GM12878 (cell line): Measurements from ENCODE around the gene DPH7. TPM values are rescaled to one million over a fixed set of nuclear protein-coding genes. Genes with fewer than 3 reads are reported as not detected.

ENCODE experiments used
- ATAC-seq: fragments of 200-7000 bp; cut with Tn5 transposase; 3 replicates; pipeline ENCODE4 v1.9.1; 2020; ENCODE audit warnings: mild to moderate bottlenecking, moderate library complexity
- BruUV-seq: library from RNA; stranded (reverse); fragments of 400-500 nt; replicated peaks from 2 replicates; lab custom pipeline; 2021; lab: Mats Ljungman, UMichigan
- CTCF ChIA-PET: fragments of 300-600 bp; sonication (Branson Sonifier 250); formaldehyde crosslinking; extraction: SDS; loops from one replicate; lab custom pipeline; 2021; ENCODE audit warnings: inconsistent platforms; lab: Yijun Ruan, JAX
- POLR2A ChIA-PET: fragments of 350-600 bp; formaldehyde crosslinking; extraction: SDS; loops from one replicate; lab custom pipeline; 2021; ENCODE audit warnings: inconsistent platforms; lab: Charles Lee
- RAD21 ChIA-PET: fragments of 300-600 bp; sonication (Branson Sonifier 250); formaldehyde crosslinking; loops from one replicate; lab custom pipeline; 2023; ENCODE audit warnings: antibody characterized with exemption; ENCODE audit not compliant: unreplicated experiment; lab: Charles Lee
- SMC1A ChIA-PET: fragments of 300-600 bp; sonication (Branson Sonifier 250); formaldehyde crosslinking; loops from one replicate; lab custom pipeline; 2023; ENCODE audit not compliant: unreplicated experiment, uncharacterized antibody; lab: Charles Lee
- DNase-seq: peaks from one replicate; pipeline ENCODE4 v3.0.0-alpha.2; 2011; ENCODE audit warnings: low read depth, low spot score
- FAIRE-seq: peaks from 3 replicates; lab custom pipeline; 2011; peaks lifted over from hg19 to GRCh38; lab: Jason Lieb, UNC
- H2AFZ ChIP-seq: 2 replicates; pipeline ENCODE4 v1.6.0; 2011; ENCODE audit warnings: low read depth, low read length, control low read depth; ENCODE audit not compliant: control insufficient read depth
- H3K27ac ChIP-seq: 2 replicates; pipeline ENCODE4 v1.5.1; 2011; ENCODE audit warnings: control low read depth; ENCODE audit not compliant: control insufficient read depth, insufficient read depth
- H3K27me3 ChIP-seq, 2 experiments: replicated peaks in 1 of 2; 2 replicates each; pipeline versions ENCODE4 v1.6.0 to v1.6.1; 2011; ENCODE audit warnings: low read length in 1 of 2; ENCODE audit not compliant: control insufficient read depth in 2 of 2, insufficient read depth in 2 of 2
- H3K36me3 ChIP-seq, 2 experiments: 2 replicates each; pipeline ENCODE4 v1.5.1; 2011; ENCODE audit warnings: low read length in 1 of 2; ENCODE audit not compliant: control insufficient read depth in 2 of 2, insufficient read depth in 2 of 2
- H3K4me1 ChIP-seq: 2 replicates; pipeline ENCODE4 v1.6.1; 2011; ENCODE audit warnings: mild to moderate bottlenecking, low read length, moderate library complexity, mixed read lengths; ENCODE audit not compliant: control insufficient read depth, insufficient read depth
- H3K4me2 ChIP-seq: 2 replicates; pipeline ENCODE4 v1.6.0; 2011; ENCODE audit warnings: control low read depth; ENCODE audit not compliant: control insufficient read depth, insufficient read depth
- H3K4me3 ChIP-seq: fragments of 200-600 bp; sonication (generic); 2 replicates; pipeline ENCODE4 v1.5.1; 2016
- H3K79me2 ChIP-seq: 2 replicates; pipeline ENCODE4 v1.6.0; 2011; ENCODE audit warnings: low read length; ENCODE audit not compliant: control insufficient read depth, insufficient read depth
- H3K9ac ChIP-seq: 2 replicates; pipeline ENCODE4 v1.8.0; 2011; ENCODE audit warnings: low read length, control low read depth, mixed read lengths; ENCODE audit not compliant: control insufficient read depth, insufficient read depth
- H3K9me3 ChIP-seq: replicated peaks from 3 replicates; pipeline ENCODE4 v1.5.1; 2011; ENCODE audit warnings: mild to moderate bottlenecking, low read length; ENCODE audit not compliant: control insufficient read depth, insufficient read depth
- H4K20me1 ChIP-seq: 2 replicates; pipeline ENCODE4 v1.6.0; 2011; ENCODE audit not compliant: control insufficient read depth, insufficient read depth
- ATF3 ChIP-seq: IDR thresholded peaks from 2 replicates; pipeline ENCODE4 v1.6.1; 2011; ENCODE audit warnings: low read depth, mild to moderate bottlenecking, low read length, moderate library complexity, borderline replicate concordance; ENCODE audit errors: extremely low read depth
- BCL11A ChIP-seq: IDR thresholded peaks from 2 replicates; pipeline ENCODE4 v1.6.1; 2011; ENCODE audit warnings: low read depth, low read length
- CBX3 ChIP-seq: fragments of 200-600 bp; sonication (generic); IDR thresholded peaks from 2 replicates; pipeline ENCODE4 v1.6.1; 2016; ENCODE audit warnings: low read depth, borderline replicate concordance
- CBX5 ChIP-seq: sonication (generic); IDR thresholded peaks from 2 replicates; pipeline ENCODE4 v1.6.1; 2016; ENCODE audit warnings: low read depth, moderate library complexity, mild to moderate bottlenecking, inconsistent platforms
- HDGF ChIP-seq: fragments of 450-650 bp; IDR thresholded peaks from 2 replicates; pipeline ENCODE4 v1.6.1; 2016; ENCODE audit warnings: antibody characterized with exemption
- MEF2B ChIP-seq: fragments of 450-650 bp; IDR thresholded peaks from 2 replicates; pipeline ENCODE4 v1.6.1; 2018; ENCODE audit warnings: mild to moderate bottlenecking, moderate library complexity; ENCODE audit not compliant: partially characterized antibody, poor library complexity, severe bottlenecking
- MLLT1 ChIP-seq: fragments of 450-650 bp; IDR thresholded peaks from 2 replicates; pipeline ENCODE4 v1.6.1; 2016; ENCODE audit warnings: mild to moderate bottlenecking
- NFIC ChIP-seq: IDR thresholded peaks from 2 replicates; pipeline ENCODE4 v1.6.1; 2012; ENCODE audit warnings: low read depth, mild to moderate bottlenecking, inconsistent platforms, low read length, moderate library complexity
- NFXL1 ChIP-seq: fragments of 450-650 bp; IDR thresholded peaks from 2 replicates; pipeline ENCODE4 v1.6.1; 2017; ENCODE audit warnings: antibody characterized with exemption, mild to moderate bottlenecking, borderline replicate concordance
- NFYA ChIP-seq: IDR thresholded peaks from 2 replicates; pipeline ENCODE4 v1.6.1; 2011; ENCODE audit warnings: low read depth, mild to moderate bottlenecking, low read length, improper control_type of control experiment, borderline replicate concordance
- PML ChIP-seq: IDR thresholded peaks from 2 replicates; pipeline ENCODE4 v1.6.1; 2012; ENCODE audit warnings: low read length, inconsistent platforms
- SIN3A ChIP-seq: IDR thresholded peaks from 2 replicates; pipeline ENCODE4 v1.6.1; 2012; ENCODE audit warnings: low read depth, low read length, improper control_type of control experiment
- ZBTB11 ChIP-seq: fragments of 450-650 bp; formaldehyde crosslinking; IDR thresholded peaks from 2 replicates; pipeline ENCODE4 v1.5.0; 2022; ENCODE audit warnings: mild to moderate bottlenecking, missing genetic modification characterization
- ZNF622 ChIP-seq: fragments of 450-650 bp; IDR thresholded peaks from 2 replicates; pipeline ENCODE4 v1.6.1; 2017; ENCODE audit warnings: mild to moderate bottlenecking, inconsistent platforms
- WGBS: methylation state at CpG from one replicate; pipeline ENCODE4 v1.1.6; 2016; ENCODE audit warnings: low lambda C conversion rate; ENCODE audit not compliant: insufficient replicate concordance, insufficient coverage; ENCODE audit errors: missing lambda C conversion rate; 5-methylcytosine and 5-hydroxymethylcytosine counted together
- in situ Hi-C: fragments of 300-500 bp; cut with MboI; formaldehyde crosslinking; loops from 9 replicates; pipeline ENCODE4 v1.14.3; 2018; ENCODE audit warnings: mixed read lengths
- intact Hi-C: fragments of 100-400 bp; cut with micrococcal nuclease; formaldehyde crosslinking; loops from one replicate; pipeline ENCODE4 v1.14.2; 2022; ENCODE audit not compliant: unreplicated experiment
- polyA plus RNA-seq, 11 experiments: library from polyadenylated mRNA; depleted of rRNA in 4 of 11; unstranded in 6 of 11; stranded (reverse) in 5 of 11; fragments of >200 nt; fragmentation: Nextera tagmentation in 4 of 11; fragmentation: Illumina TruSeq in 1 of 11; extraction: Ambion mirVana in 4 of 11; extraction: Trizol in 1 of 11; gene quantifications; 1 replicate in 1 of 11; 2 replicates in 10 of 11; pipeline versions ENCODE4 v1.2.1 to v1.2.3, GENCODE V29; 2011 to 2016; ENCODE audit warnings: inconsistent platforms in 2 of 11, missing spikeins in 2 of 11, low read depth in 1 of 11
- total RNA-seq, 4 experiments: library from RNA; depleted of rRNA in 3 of 4; stranded (reverse); fragments of >200 nt in 3 of 4; fragmentation: Illumina TruSeq in 1 of 4; extraction: Trizol in 1 of 4; gene quantifications; 2 replicates each; pipeline versions ENCODE4 v1.2.1 to v1.2.3, GENCODE V29; 2013 to 2021
- TF ChIP-seq, protein P1 (sequence below): fragments of 450-650 bp; IDR thresholded peaks from 2 replicates; pipeline ENCODE4 v1.6.1; 2018; ENCODE audit warnings: borderline replicate concordance, mild to moderate bottlenecking; ENCODE audit not compliant: partially characterized antibody

The DPH7 gene
- total and polyA plus RNA-seq, 10 of the 15 experiments (the other 5 are each of a cell fraction or from before 2014, with no cell fraction given) = 8.7 to 40.0 (median 28.1) TPM

GRCh38 chr9:137516144-137516917 is 62.4 kb downstream of the DPH7 start (continued):
- TF ChIP-seq, protein P1, sequence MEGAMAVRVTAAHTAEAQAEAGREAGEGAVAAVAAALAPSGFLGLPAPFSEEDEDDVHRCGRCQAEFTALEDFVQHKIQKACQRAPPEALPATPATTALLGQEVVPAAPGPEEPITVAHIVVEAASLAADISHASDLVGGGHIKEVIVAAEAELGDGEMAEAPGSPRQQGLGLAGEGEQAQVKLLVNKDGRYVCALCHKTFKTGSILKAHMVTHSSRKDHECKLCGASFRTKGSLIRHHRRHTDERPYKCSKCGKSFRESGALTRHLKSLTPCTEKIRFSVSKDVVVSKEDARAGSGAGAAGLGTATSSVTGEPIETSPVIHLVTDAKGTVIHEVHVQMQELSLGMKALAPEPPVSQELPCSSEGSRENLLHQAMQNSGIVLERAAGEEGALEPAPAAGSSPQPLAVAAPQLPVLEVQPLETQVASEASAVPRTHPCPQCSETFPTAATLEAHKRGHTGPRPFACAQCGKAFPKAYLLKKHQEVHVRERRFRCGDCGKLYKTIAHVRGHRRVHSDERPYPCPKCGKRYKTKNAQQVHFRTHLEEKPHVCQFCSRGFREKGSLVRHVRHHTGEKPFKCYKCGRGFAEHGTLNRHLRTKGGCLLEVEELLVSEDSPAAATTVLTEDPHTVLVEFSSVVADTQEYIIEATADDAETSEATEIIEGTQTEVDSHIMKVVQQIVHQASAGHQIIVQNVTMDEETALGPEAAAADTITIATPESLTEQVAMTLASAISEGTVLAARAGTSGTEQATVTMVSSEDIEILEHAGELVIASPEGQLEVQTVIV = no peak
- no peak for TF ChIP-seq SIN3A
- TF ChIP-seq ZNF622 = no peak
- TF ChIP-seq NFYA = no peak
- no peak for TF ChIP-seq HDGF

- Histone ChIP-seq H3K9me3 (no peaks in the 10 kb centered on the region), H3K36me3 (no peaks in the 10 kb centered on the region), H3K4me2 (no peak overlapping the region), H2AFZ (no peak overlapping the region), H3K27ac (no peak overlapping the region), H3K9ac (no peak overlapping the region), H3K79me2 (no peaks in the 10 kb centered on the region), H3K4me3 (no peak overlapping the region), H3K27me3 (no peaks in the 10 kb centered on the region), H3K4me1 (peaks cover 8% of the 10 kb centered on the region), H4K20me1 (no peaks in the 10 kb centered on the region)
- in situ Hi-C loops = no loop called here
- ChIA-PET POLR2A (no interaction called here), SMC1A (no interaction called here), RAD21 (no interaction called here), CTCF (interaction anchor here (0.6 kb wide), 1 partner anchor 10 kb away, joined by 3 read pairs; no protein-coding TSS in a partner anchor)
- intact Hi-C loops = no loop called here
- FAIRE-seq (no peak), DNase-seq (no peak), ATAC-seq (no peak)
- BruUV-seq = no TSS peak
- WGBS = 94% methylated on average over 20 of the region's 23 CpGs
- no peak for TF ChIP-seq PML
- no peak for TF ChIP-seq ZNF622
- no peak for TF ChIP-seq CBX3
- TF ChIP-seq CBX5 = no peak
- no peak for TF ChIP-seq ATF3
- TF ChIP-seq NFIC = no peak
- no peak for TF ChIP-seq NFXL1
- TF ChIP-seq MEF2B = no peak
- no peak for TF ChIP-seq BCL11A
- no peak for TF ChIP-seq MLLT1
- TF ChIP-seq ZBTB11 (CRISPR knock-in tag) = no peak
Measured at GRCh38 chr9:137515338-137515724, 63.4 kb downstream of the DPH7 start.
